IMR-90 (cell line): Measurements from ENCODE around the gene EHBP1L1. TPM values are rescaled to one million over a fixed set of nuclear protein-coding genes. Genes with fewer than 3 reads are reported as not detected.

Experiments
- ATAC-seq: fragments of 200-7000 bp; cut with Tn5 transposase; 2 replicates; pipeline ENCODE4 v1.9.1; 2020; ENCODE audit warnings: low read depth, mild to moderate bottlenecking, moderate library complexity
- BruUV-seq: library from RNA; stranded (reverse); fragments of 400-500 nt; replicated peaks from 2 replicates; lab custom pipeline; 2021; lab: Mats Ljungman, UMichigan
- CTCF ChIA-PET: fragments of 300-600 bp; formaldehyde crosslinking; extraction: SDS; loops from one replicate; lab custom pipeline; 2021; ENCODE audit warnings: antibody characterized with exemption; lab: Yijun Ruan, JAX
- POLR2A ChIA-PET: fragments of 300-600 bp; sonication (Branson Sonifier 250); formaldehyde crosslinking; loops from one replicate; lab custom pipeline; 2022; ENCODE audit warnings: antibody characterized with exemption; ENCODE audit not compliant: unreplicated experiment; lab: Charles Lee
- DNase-seq: peaks from one replicate; pipeline ENCODE4 v3.0.0; 2013
- H2AFZ ChIP-seq: replicated peaks from 2 replicates; pipeline ENCODE3; 2013; ENCODE audit warnings: low read length, mild to moderate bottlenecking; ENCODE audit not compliant: poor library complexity
- H2AK5ac ChIP-seq: 2 replicates; pipeline ENCODE4 v1.6.1; 2013; ENCODE audit warnings: low read depth, low read length, inconsistent platforms
- H2AK9ac ChIP-seq: replicated peaks from 2 replicates; pipeline ENCODE3; 2013; ENCODE audit warnings: mild to moderate bottlenecking, low read depth, low read length, moderate library complexity; ENCODE audit not compliant: poor library complexity
- H2BK120ac ChIP-seq: 2 replicates; pipeline ENCODE4 v1.6.1; 2013; ENCODE audit warnings: low read depth, low read length, inconsistent platforms
- H2BK15ac ChIP-seq: 3 replicates; pipeline ENCODE4 v1.6.1; 2013; ENCODE audit warnings: low read depth, low read length, inconsistent platforms
- H2BK20ac ChIP-seq: 2 replicates; pipeline ENCODE4 v1.6.1; 2013; ENCODE audit warnings: low read depth, mild to moderate bottlenecking, inconsistent platforms, low read length, moderate library complexity
- H2BK5ac ChIP-seq: 2 replicates; pipeline ENCODE4 v1.6.1; 2013; ENCODE audit warnings: mild to moderate bottlenecking, low read depth, low read length, inconsistent platforms; ENCODE audit not compliant: poor library complexity, severe bottlenecking
- H3K14ac ChIP-seq: replicated peaks from 2 replicates; pipeline ENCODE4 v1.6.1; 2013; ENCODE audit warnings: low read depth, low read length, inconsistent platforms
- H3K18ac ChIP-seq: 2 replicates; pipeline ENCODE4 v1.6.1; 2013; ENCODE audit warnings: low read depth, low read length, control low read depth
- H3K23ac ChIP-seq: 2 replicates; pipeline ENCODE4 v1.6.1; 2013; ENCODE audit warnings: low read depth, low read length, inconsistent platforms
- H3K27ac ChIP-seq: 2 replicates; pipeline ENCODE4 v1.5.1; 2013; ENCODE audit warnings: mild to moderate bottlenecking, control low read depth, low read length; ENCODE audit not compliant: insufficient read depth
- H3K27me3 ChIP-seq: 2 replicates; pipeline ENCODE4 v1.6.1; 2013; ENCODE audit warnings: low read length; ENCODE audit not compliant: control insufficient read depth, insufficient read depth
- H3K36me3 ChIP-seq: 2 replicates; pipeline ENCODE4 v1.6.1; 2013; ENCODE audit warnings: low read length, mixed read lengths; ENCODE audit not compliant: control insufficient read depth, insufficient read depth
- H3K4ac ChIP-seq: 2 replicates; pipeline ENCODE4 v1.6.1; 2013; ENCODE audit warnings: low read depth, low read length, inconsistent platforms
- H3K4me1 ChIP-seq: 2 replicates; pipeline ENCODE4 v1.6.1; 2013; ENCODE audit warnings: low read length, mixed read lengths; ENCODE audit not compliant: control insufficient read depth, insufficient read depth
- H3K4me2 ChIP-seq: 2 replicates; pipeline ENCODE4 v1.6.1; 2013; ENCODE audit warnings: low read depth, mild to moderate bottlenecking, control low read depth, low read length, moderate library complexity
- H3K4me3 ChIP-seq: 2 replicates; pipeline ENCODE4 v1.5.1; 2013; ENCODE audit warnings: low read depth, mild to moderate bottlenecking, control low read depth, low read length, moderate library complexity; ENCODE audit not compliant: insufficient read depth
- H3K56ac ChIP-seq: 2 replicates; pipeline ENCODE4 v1.6.1; 2013; ENCODE audit warnings: low read length, inconsistent platforms; ENCODE audit not compliant: insufficient read depth; ENCODE audit errors: extremely low read depth
- H3K79me1 ChIP-seq, 2 experiments: 2 replicates each; pipeline ENCODE4 v1.6.1; 2013; ENCODE audit warnings: low read length in 2 of 2, inconsistent platforms in 1 of 2, low read depth in 1 of 2
- H3K9ac ChIP-seq: 2 replicates; pipeline ENCODE4 v1.6.1; 2013; ENCODE audit warnings: low read depth, low read length, control low read depth
- H3K9me1 ChIP-seq: 2 replicates; pipeline ENCODE4 v1.6.1; 2013; ENCODE audit warnings: low read length, inconsistent platforms; ENCODE audit not compliant: insufficient read depth
- H3K9me3 ChIP-seq: 2 replicates; pipeline ENCODE4 v1.6.1; 2013; ENCODE audit warnings: low read length; ENCODE audit not compliant: control insufficient read depth, insufficient read depth
- H4K20me1 ChIP-seq: 2 replicates; pipeline ENCODE4 v1.6.1; 2013; ENCODE audit warnings: low read length, inconsistent platforms; ENCODE audit not compliant: insufficient read depth
- H4K5ac ChIP-seq: 2 replicates; pipeline ENCODE4 v1.6.1; 2013; ENCODE audit warnings: mild to moderate bottlenecking, low read depth, low read length, control low read depth
- H4K8ac ChIP-seq, 2 experiments: 2 replicates each; pipeline ENCODE4 v1.6.1; 2013; ENCODE audit warnings: low read depth in 2 of 2, low read length in 2 of 2, control low read depth in 1 of 2, inconsistent platforms in 1 of 2
- H4K91ac ChIP-seq: 2 replicates; pipeline ENCODE4 v1.6.1; 2013; ENCODE audit warnings: low read depth, low read length, inconsistent platforms; ENCODE audit not compliant: insufficient read depth
- BHLHE40 ChIP-seq: fragments of 150-350 bp; IDR thresholded peaks from 2 replicates; pipeline ENCODE4 v1.6.1; 2016; ENCODE audit warnings: mild to moderate bottlenecking, low read depth, low read length
- CEBPB ChIP-seq: IDR thresholded peaks from 2 replicates; pipeline ENCODE4 v1.6.1; 2012; ENCODE audit warnings: low read depth, low read length, improper control_type of control experiment
- CHD1 ChIP-seq: IDR thresholded peaks from 2 replicates; pipeline ENCODE4 v1.6.1; 2012; ENCODE audit warnings: low read depth, low read length, improper control_type of control experiment
- CTCF ChIP-seq: conservative IDR thresholded peaks from 2 replicates; pipeline ENCODE4 v1.5.1; 2012; ENCODE audit warnings: mild to moderate bottlenecking, low read depth, low read length, improper control_type of control experiment
- ELK1 ChIP-seq: fragments of 150-350 bp; IDR thresholded peaks from 2 replicates; pipeline ENCODE4 v1.6.1; 2016; ENCODE audit warnings: low read depth, mild to moderate bottlenecking, low read length, moderate library complexity, borderline replicate concordance
- FOS ChIP-seq: fragments of 150-350 bp; IDR thresholded peaks from 2 replicates; pipeline ENCODE4 v1.6.1; 2016; ENCODE audit warnings: low read depth, low read length
- MAFK ChIP-seq: IDR thresholded peaks from 2 replicates; pipeline ENCODE4 v1.6.1; 2012; ENCODE audit warnings: low read depth, low read length, improper control_type of control experiment
- MAZ ChIP-seq: IDR thresholded peaks from 2 replicates; pipeline ENCODE4 v1.6.1; 2012; ENCODE audit warnings: low read depth, mild to moderate bottlenecking, low read length, improper control_type of control experiment, moderate library complexity, borderline replicate concordance
- MXI1 ChIP-seq: IDR thresholded peaks from 2 replicates; pipeline ENCODE4 v1.6.1; 2012; ENCODE audit warnings: low read depth, mild to moderate bottlenecking, low read length, moderate library complexity, borderline replicate concordance
- NFE2L2 ChIP-seq: fragments of 150-350 bp; IDR thresholded peaks from 2 replicates; pipeline ENCODE4 v1.6.1; 2016; ENCODE audit warnings: low read depth, mild to moderate bottlenecking, low read length
- POLR2A ChIP-seq: IDR thresholded peaks from 2 replicates; pipeline ENCODE4 v1.6.1; 2012; ENCODE audit warnings: mild to moderate bottlenecking, low read depth, low read length
- RAD21 ChIP-seq: IDR thresholded peaks from 2 replicates; pipeline ENCODE4 v1.6.1; 2012; ENCODE audit warnings: low read length, improper control_type of control experiment
- RCOR1 ChIP-seq: IDR thresholded peaks from 2 replicates; pipeline ENCODE4 v1.6.1; 2012; ENCODE audit warnings: mild to moderate bottlenecking, low read length, improper control_type of control experiment; ENCODE audit not compliant: insufficient replicate concordance
- RFX5 ChIP-seq: IDR thresholded peaks from 2 replicates; pipeline ENCODE4 v1.8.0; 2012; ENCODE audit warnings: low read depth, mild to moderate bottlenecking, low read length, moderate library complexity
- SMC3 ChIP-seq: fragments of 150-350 bp; IDR thresholded peaks from 2 replicates; pipeline ENCODE4 v1.6.1; 2016; ENCODE audit warnings: low read depth, mild to moderate bottlenecking, antibody characterized with exemption, low read length, moderate library complexity
- USF2 ChIP-seq: fragments of 150-350 bp; IDR thresholded peaks from 2 replicates; pipeline ENCODE4 v1.6.1; 2017; ENCODE audit warnings: mild to moderate bottlenecking, antibody characterized with exemption, low read length, low read depth
- WGBS, 2 experiments: methylation state at CpG; one replicate each; pipeline versions ENCODE4 v1.1.5 to v1.1.7; 2013; ENCODE audit warnings: missing lambda C conversion rate in 2 of 2; ENCODE audit not compliant: insufficient read length in 1 of 2; ENCODE audit errors: extremely low coverage in 2 of 2; 5-methylcytosine and 5-hydroxymethylcytosine counted together
- dilution Hi-C: fragments of 300-500 bp; cut with HindIII; formaldehyde crosslinking; loops from one replicate; pipeline ENCODE4 v1.14.3; 2018; ENCODE audit warnings: low sequenced_read_pairs; ENCODE audit not compliant: unreplicated experiment
- in situ Hi-C: fragments of 300-500 bp; cut with MboI; formaldehyde crosslinking; loops from 3 replicates; pipeline ENCODE4 v1.14.3; 2019; ENCODE audit warnings: low sequenced_read_pairs, inconsistent platforms, mixed read lengths
- intact Hi-C: fragments of 100-400 bp; cut with micrococcal nuclease; formaldehyde crosslinking; loops from 2 replicates; pipeline ENCODE4 v1.10.0; 2022
- polyA plus RNA-seq, 3 experiments: library from polyadenylated mRNA; depleted of rRNA; stranded (reverse); fragments of >200 nt; gene quantifications; 2 replicates each; pipeline ENCODE4 v1.2.3, GENCODE V29; 2012; ENCODE audit warnings: low replicate concordance in 1 of 3
- total RNA-seq: library from RNA; depleted of rRNA; stranded (reverse); fragments of >200 nt; gene quantifications from 2 replicates; pipeline ENCODE4 v1.2.3, GENCODE V29; 2012

The EHBP1L1 gene
- total and polyA plus RNA-seq, 2 of the 4 experiments (the other 2 are of a cell fraction): 10.0 to 27.4 TPM

GRCh38 chr11:65528819-65529350 is 47.0 kb upstream of the EHBP1L1 start:
- intact Hi-C loops (no loop called here), dilution Hi-C loops (no loop called here), in situ Hi-C loops (no loop called here)
- Histone ChIP-seq H4K5ac (no peak overlapping the region), H3K9me3 (no peaks in the 10 kb centered on the region), H3K27me3 (no peaks in the 10 kb centered on the region), H3K14ac (no peak overlapping the region), H3K27ac (no peak overlapping the region), H3K4me3 (no peak overlapping the region), H3K23ac (no peak overlapping the region), H2BK20ac (no peak overlapping the region), H3K4ac (no peak overlapping the region), H4K20me1 (peaks cover 50% of the 10 kb centered on the region), H3K56ac (no peak overlapping the region), H2BK15ac (no peak overlapping the region), H3K36me3 (peaks cover 63% of the 10 kb centered on the region), H2AFZ (peak overlapping the region; percentile 49), H2AK5ac (no peak overlapping the region), H3K9ac (no peak overlapping the region), H2BK120ac (no peak overlapping the region), H4K8ac (no peak overlapping the region), H3K18ac (no peak overlapping the region), H4K91ac (no peak overlapping the region), H2AK9ac (no peak overlapping the region), H3K79me1 (peaks cover 32 to 81% of the 10 kb centered on the region in 2 experiments), H3K4me1 (peaks cover 12% of the 10 kb centered on the region), H2BK5ac (no peak overlapping the region), H3K9me1 (peaks cover 14% of the 10 kb centered on the region; the same call in 1 of the 2 replicates), H3K4me2 (no peak overlapping the region)
- POLR2A ChIA-PET: no interaction called here
- ATAC-seq (no peak), DNase-seq (no peak)
- CTCF ChIA-PET: no interaction called here
- WGBS, 2 experiments: 94% methylated on average over 7 of the region's 12 CpGs; no CpG with 5 or more reads in 1 of the 2 experiments
- BruUV-seq: no TSS peak
- TF ChIP-seq CHD1 (no peak), USF2 (no peak), MAZ (no peak), SMC3 (no peak), FOS (no peak), ELK1 (no peak), POLR2A (no peak), MAFK (no peak), RFX5 (no peak), BHLHE40 (no peak), RCOR1 (no peak), CTCF (no peak), NFE2L2 (no peak), RAD21 (no peak), CEBPB (no peak), MXI1 (no peak)
